GM23338 (cell line): ENCODE measurements around the gene SYNGR4.

Experiments
- EZH2 ChIP-seq: fragments of 200-600 bp; sonication (generic); IDR thresholded peaks from one replicate; pipeline ENCODE4 v1.8.0; 2017; ENCODE audit warnings: antibody characterized with exemption, mild to moderate bottlenecking, low read depth; ENCODE audit not compliant: unreplicated experiment
- POLR2AphosphoS5 ChIP-seq: IDR thresholded peaks from 2 replicates; pipeline ENCODE4 v1.6.1; 2016; ENCODE audit warnings: antibody characterized with exemption, low read depth
- TF ChIP-seq, protein P1 (sequence below), 2 experiments: fragments of 200-600 bp in 1 of 2; sonication (generic) in 1 of 2; conservative IDR thresholded peaks; 2 replicates each; pipeline versions ENCODE4 v1.5.1 to v1.6.1; 2016 to 2017; ENCODE audit warnings: antibody characterized with exemption in 2 of 2, low read depth in 2 of 2, mild to moderate bottlenecking in 2 of 2, moderate library complexity in 1 of 2
- TF ChIP-seq, protein P2 (sequence below): IDR thresholded peaks from one replicate; pipeline ENCODE4 v1.6.1; 2018; ENCODE audit warnings: antibody characterized with exemption; ENCODE audit not compliant: unreplicated experiment

DNA sequence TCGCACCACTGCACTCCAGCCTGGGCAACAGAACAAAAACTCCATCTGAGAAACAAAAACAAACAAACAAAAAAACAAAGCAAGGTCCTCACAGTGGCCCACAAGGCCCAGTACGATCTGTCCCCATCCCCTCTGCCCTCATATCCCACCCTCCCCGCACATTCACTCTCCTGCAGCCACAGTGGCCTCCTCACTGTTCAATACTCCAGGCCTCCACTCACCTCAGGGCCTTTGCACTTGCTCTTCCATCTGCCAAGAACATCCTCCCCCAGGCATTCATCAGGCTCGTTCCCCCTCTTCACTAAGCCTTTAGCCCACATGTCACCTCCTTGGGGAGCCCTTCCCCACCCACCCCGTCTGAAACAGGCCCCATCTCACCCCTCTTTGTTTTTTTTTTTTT, 5.0 kb upstream of the SYNGR4 start:
- no peak for TF ChIP-seq EZH2
- TF ChIP-seq, protein P1, sequence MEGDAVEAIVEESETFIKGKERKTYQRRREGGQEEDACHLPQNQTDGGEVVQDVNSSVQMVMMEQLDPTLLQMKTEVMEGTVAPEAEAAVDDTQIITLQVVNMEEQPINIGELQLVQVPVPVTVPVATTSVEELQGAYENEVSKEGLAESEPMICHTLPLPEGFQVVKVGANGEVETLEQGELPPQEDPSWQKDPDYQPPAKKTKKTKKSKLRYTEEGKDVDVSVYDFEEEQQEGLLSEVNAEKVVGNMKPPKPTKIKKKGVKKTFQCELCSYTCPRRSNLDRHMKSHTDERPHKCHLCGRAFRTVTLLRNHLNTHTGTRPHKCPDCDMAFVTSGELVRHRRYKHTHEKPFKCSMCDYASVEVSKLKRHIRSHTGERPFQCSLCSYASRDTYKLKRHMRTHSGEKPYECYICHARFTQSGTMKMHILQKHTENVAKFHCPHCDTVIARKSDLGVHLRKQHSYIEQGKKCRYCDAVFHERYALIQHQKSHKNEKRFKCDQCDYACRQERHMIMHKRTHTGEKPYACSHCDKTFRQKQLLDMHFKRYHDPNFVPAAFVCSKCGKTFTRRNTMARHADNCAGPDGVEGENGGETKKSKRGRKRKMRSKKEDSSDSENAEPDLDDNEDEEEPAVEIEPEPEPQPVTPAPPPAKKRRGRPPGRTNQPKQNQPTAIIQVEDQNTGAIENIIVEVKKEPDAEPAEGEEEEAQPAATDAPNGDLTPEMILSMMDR (conservative IDR thresholded peaks at IDR 0.05; ENCODE audit: low read depth in 2 of 2): no peak
- TF ChIP-seq POLR2AphosphoS5: no peak
- TF ChIP-seq, protein P2, sequence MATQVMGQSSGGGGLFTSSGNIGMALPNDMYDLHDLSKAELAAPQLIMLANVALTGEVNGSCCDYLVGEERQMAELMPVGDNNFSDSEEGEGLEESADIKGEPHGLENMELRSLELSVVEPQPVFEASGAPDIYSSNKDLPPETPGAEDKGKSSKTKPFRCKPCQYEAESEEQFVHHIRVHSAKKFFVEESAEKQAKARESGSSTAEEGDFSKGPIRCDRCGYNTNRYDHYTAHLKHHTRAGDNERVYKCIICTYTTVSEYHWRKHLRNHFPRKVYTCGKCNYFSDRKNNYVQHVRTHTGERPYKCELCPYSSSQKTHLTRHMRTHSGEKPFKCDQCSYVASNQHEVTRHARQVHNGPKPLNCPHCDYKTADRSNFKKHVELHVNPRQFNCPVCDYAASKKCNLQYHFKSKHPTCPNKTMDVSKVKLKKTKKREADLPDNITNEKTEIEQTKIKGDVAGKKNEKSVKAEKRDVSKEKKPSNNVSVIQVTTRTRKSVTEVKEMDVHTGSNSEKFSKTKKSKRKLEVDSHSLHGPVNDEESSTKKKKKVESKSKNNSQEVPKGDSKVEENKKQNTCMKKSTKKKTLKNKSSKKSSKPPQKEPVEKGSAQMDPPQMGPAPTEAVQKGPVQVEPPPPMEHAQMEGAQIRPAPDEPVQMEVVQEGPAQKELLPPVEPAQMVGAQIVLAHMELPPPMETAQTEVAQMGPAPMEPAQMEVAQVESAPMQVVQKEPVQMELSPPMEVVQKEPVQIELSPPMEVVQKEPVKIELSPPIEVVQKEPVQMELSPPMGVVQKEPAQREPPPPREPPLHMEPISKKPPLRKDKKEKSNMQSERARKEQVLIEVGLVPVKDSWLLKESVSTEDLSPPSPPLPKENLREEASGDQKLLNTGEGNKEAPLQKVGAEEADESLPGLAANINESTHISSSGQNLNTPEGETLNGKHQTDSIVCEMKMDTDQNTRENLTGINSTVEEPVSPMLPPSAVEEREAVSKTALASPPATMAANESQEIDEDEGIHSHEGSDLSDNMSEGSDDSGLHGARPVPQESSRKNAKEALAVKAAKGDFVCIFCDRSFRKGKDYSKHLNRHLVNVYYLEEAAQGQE: no peak
